ENCODE measurements around the gene LPGAT1. TPM values are rescaled to one million over a fixed set of nuclear protein-coding genes. Genes with fewer than 3 reads are reported as not detected.

The LPGAT1 gene
- total and polyA plus RNA-seq, 2 of the 13 experiments (the other 11 are each of a cell fraction or from before 2014, with no cell fraction given) = 12.1 to 48.3 TPM

- no peak for DNase-seq (ENCODE audit: low spot score)
- Histone ChIP-seq H3K4me1 (ENCODE audit: insufficient read depth, low read length) (no peaks in the 10 kb centered on the region), H2AFZ (ENCODE audit: low read length) (no peak overlapping the region), H3K79me2 (ENCODE audit: insufficient read depth, low read length) (no peaks in the 10 kb centered on the region), H3K36me3 (replicated peaks in 1 of 2; ENCODE audit: control insufficient read depth in 1 of 2, insufficient read depth in 2 of 2, low read length in 2 of 2) (no peaks in the 10 kb centered on the region), H4K20me1 (ENCODE audit: insufficient read depth, low read length) (no peaks in the 10 kb centered on the region), H3K9me3 (ENCODE audit: low read length) (no peaks in the 10 kb centered on the region), H3K27ac (ENCODE audit: extremely low read length, insufficient read depth, low read length) (no peak overlapping the region), H3K27me3 (ENCODE audit: control insufficient read depth in 1 of 2, insufficient read depth in 2 of 2, low read length in 2 of 2) (no peaks in the 10 kb centered on the region; a peak in 1 of 5 replicates), H3K4me3 (replicated peaks in 1 of 3; ENCODE audit: insufficient read depth in 1 of 3, low read depth in 2 of 3, low read length in 3 of 3) (no peak overlapping the region), H3K4me2 (ENCODE audit: low read depth, low read length) (no peak overlapping the region), H3K9ac (ENCODE audit: insufficient read depth, low read depth, low read length) (no peak overlapping the region)
- intact Hi-C loops (cut with micrococcal nuclease; ENCODE audit: unreplicated experiment) (no loop called here), in situ Hi-C loops (cut with HindIII; ENCODE audit: extremely low pct_ligation_motif_present, low pct_unique_long_range_greater_than_20kb) (no loop called here)
- ChIA-PET CTCF (ENCODE audit: low intra/inter-chr PET ratio, low total read pairs) (no interaction called here), POLR2A (no interaction called here)
- BruUV-seq (replicated peaks) = no TSS peak
- ATAC-seq = no peak
- TF ChIP-seq ZNF335 (CRISPR knock-in tag; IDR thresholded peaks at IDR 0.05) (no peak), ZNF598 (CRISPR knock-in tag; IDR thresholded peaks at IDR 0.05; ENCODE audit: borderline replicate concordance) (no peak), KLF6 (CRISPR knock-in tag; IDR thresholded peaks at IDR 0.05) (no peak), HNF4G (IDR thresholded peaks at IDR 0.05; ENCODE audit: borderline replicate concordance, low read depth, low read length) (no peak), HNF4G (CRISPR knock-in tag; IDR thresholded peaks at IDR 0.05; ENCODE audit: borderline replicate concordance, low read depth) (no peak), HDAC6 (IDR thresholded peaks at IDR 0.05; ENCODE audit: low read depth, low read length) (no peak), ETS1 (CRISPR knock-in tag; IDR thresholded peaks at IDR 0.05) (no peak), ZNF17 (CRISPR knock-in tag; IDR thresholded peaks at IDR 0.05) (no peak), NPAS2 (CRISPR knock-in tag; IDR thresholded peaks at IDR 0.05; ENCODE audit: borderline replicate concordance) (no peak), ZNF75D (CRISPR knock-in tag; IDR thresholded peaks at IDR 0.05; ENCODE audit: borderline replicate concordance) (no peak), TEF (CRISPR knock-in tag; IDR thresholded peaks at IDR 0.05) (no peak), ZFY (CRISPR knock-in tag; IDR thresholded peaks at IDR 0.05) (no peak), NR2F6 (IDR thresholded peaks at IDR 0.05) (no peak), NR2F6 (CRISPR knock-in tag; IDR thresholded peaks at IDR 0.05) (no peak), CSRNP2 (CRISPR knock-in tag; conservative IDR thresholded peaks at IDR 0.05; ENCODE audit: low read depth) (no peak), EED (CRISPR knock-in tag; IDR thresholded peaks at IDR 0.05) (no peak), CBX1 (IDR thresholded peaks at IDR 0.05; ENCODE audit: low read depth) (no peak), CENPT (CRISPR knock-in tag; IDR thresholded peaks at IDR 0.05; ENCODE audit: low read depth) (no peak), SMARCC2 (IDR thresholded peaks at IDR 0.05) (no peak)
- FAIRE-seq = no peak
Observed at GRCh38 chr1:211875541-211875940, 45.0 kb upstream of the LPGAT1 start.

All from HepG2 (cell line).